ENCODE data around the gene USP6. TPM values are rescaled to one million over a fixed set of nuclear protein-coding genes. Genes with fewer than 3 reads are reported as not detected.

The USP6 gene
- total RNA-seq, 6 donors from 2014 or later = 0.15 to 8.4 (median 0.29) TPM; not detected in 1

- ATAC-seq (ENCODE audit: low FRiP score in 2 of 2) (no peak), DNase-seq (peak in 1 of 2 donors; percentile 30)
- H3K36me3 ChIP-seq = peaks cover 0 to 14% (median 6%) of the 10 kb centered on the region in 4 donors
- 96 to 97% methylated on average over 8 to 12 of the region's 12 CpGs for WGBS, 2 donors
- no peak overlapping the region for H3K4me3 ChIP-seq
- peaks cover 69 to 92% (median 87%) of the 10 kb centered on the region in 4 donors for H3K9me3 ChIP-seq
- no peak overlapping the region for H3K27ac ChIP-seq
- TF ChIP-seq CTCF (IDR thresholded peaks at IDR 0.05) (no peak), POLR2AphosphoS5 (IDR thresholded peaks at IDR 0.05) (no peak), EP300 (IDR thresholded peaks at IDR 0.05) (no peak), POLR2A (IDR thresholded peaks at IDR 0.05) (no peak)
- no peaks in the 10 kb centered on the region for H3K27me3 ChIP-seq
- H3K4me1 ChIP-seq = no peaks in the 10 kb centered on the region
Observed at GRCh38 chr17:5179003-5179402, 63.2 kb downstream of the USP6 start.

GRCh38 chr17:5181509-5182305, 65.9 kb downstream of the USP6 start:
- Histone ChIP-seq H3K36me3 (peaks cover 0 to 6% (median 2%) of the 10 kb centered on the region in 4 donors), H3K9me3 (peaks cover 91 to 100% (median 98%) of the 10 kb centered on the region in 4 donors)
- 94 to 98% methylated on average over 10 of the region's 10 CpGs for WGBS, 2 donors

GRCh38 chr17:5182597-5183409, 67.0 kb downstream of the USP6 start:
- H3K9me3 ChIP-seq = peaks cover 83 to 100% (median 98%) of the 10 kb centered on the region in 4 donors
- WGBS, 2 donors = 94 to 99% methylated on average over 6 of the region's 6 CpGs
- TF ChIP-seq POLR2A (IDR thresholded peaks at IDR 0.05) (no peak), POLR2AphosphoS5 (IDR thresholded peaks at IDR 0.05) (no peak), CTCF (IDR thresholded peaks at IDR 0.05) (no peak), EP300 (IDR thresholded peaks at IDR 0.05) (no peak)
- H3K36me3 ChIP-seq = peaks cover 0 to 16% (median 4%) of the 10 kb centered on the region in 4 donors
- H3K4me1 ChIP-seq = no peaks in the 10 kb centered on the region
- DNase-seq (no peak), ATAC-seq (ENCODE audit: low FRiP score in 2 of 2) (no peak)
- H3K27ac ChIP-seq = no peak overlapping the region
- H3K4me3 ChIP-seq = no peak overlapping the region
- no peaks in the 10 kb centered on the region for H3K27me3 ChIP-seq

More at GRCh38 chr17:5181509-5182305, 65.9 kb downstream of the USP6 start:
- DNase-seq (no peak), ATAC-seq (ENCODE audit: low FRiP score in 2 of 2) (no peak)
- Histone ChIP-seq H3K4me3 (no peak overlapping the region), H3K4me1 (no peaks in the 10 kb centered on the region), H3K27ac (no peak overlapping the region), H3K27me3 (no peaks in the 10 kb centered on the region)
- TF ChIP-seq POLR2A (IDR thresholded peaks at IDR 0.05) = no peak

- no peak for DNase-seq
- Histone ChIP-seq H3K4me3 (no peak overlapping the region), H3K27ac (no peak overlapping the region), H3K36me3 (peaks cover 0 to 16% (median 4%) of the 10 kb centered on the region in 4 donors), H3K4me1 (no peaks in the 10 kb centered on the region), H3K9me3 (peaks cover 80 to 98% (median 97%) of the 10 kb centered on the region in 4 donors), H3K27me3 (no peaks in the 10 kb centered on the region)
- TF ChIP-seq EP300 (IDR thresholded peaks at IDR 0.05) = no peak
- no peak for TF ChIP-seq POLR2AphosphoS5 (IDR thresholded peaks at IDR 0.05)
- no peak for TF ChIP-seq POLR2A (IDR thresholded peaks at IDR 0.05)
- TF ChIP-seq CTCF (IDR thresholded peaks at IDR 0.05) = no peak
- no peak for ATAC-seq (ENCODE audit: low FRiP score in 2 of 2)
Observed at GRCh38 chr17:5183410-5183793, 67.6 kb downstream of the USP6 start.

GRCh38 chr17:5184288-5184687, 68.5 kb downstream of the USP6 start:
- 81 to 95% methylated on average over 2 of the region's 2 CpGs for WGBS, 2 donors
- no peak for ATAC-seq (ENCODE audit: low FRiP score in 2 of 2)
- no peak for DNase-seq
- Histone ChIP-seq H3K4me3 (no peak overlapping the region), H3K4me1 (no peaks in the 10 kb centered on the region), H3K36me3 (peaks cover 0 to 16% (median 6%) of the 10 kb centered on the region in 4 donors), H3K9me3 (peaks cover 74 to 97% (median 93%) of the 10 kb centered on the region in 4 donors), H3K27me3 (no peaks in the 10 kb centered on the region), H3K27ac (no peak overlapping the region)
- no peak for TF ChIP-seq EP300 (IDR thresholded peaks at IDR 0.05)
- no peak for TF ChIP-seq CTCF (IDR thresholded peaks at IDR 0.05)
- no peak for TF ChIP-seq POLR2A (IDR thresholded peaks at IDR 0.05)
- no peak for TF ChIP-seq POLR2AphosphoS5 (IDR thresholded peaks at IDR 0.05)

Measured in upper lobe of left lung (tissue), 6 donors.